H9 (cell line): ENCODE measurements around the gene AP4M1. TPM values are rescaled to one million over a fixed set of nuclear protein-coding genes. Genes with fewer than 3 reads are reported as not detected.
A peak's percentile ranks its signal among the peaks of the same experiment; 100 is the strongest.

Source experiments
- DNase-seq: peaks from one replicate; pipeline ENCODE4 v3.0.0-alpha.2; 2017
- H2AFZ ChIP-seq: one replicate; pipeline ENCODE4 v1.6.1; 2013; ENCODE audit warnings: mild to moderate bottlenecking, low read length, control low read depth, moderate library complexity
- H2AK5ac ChIP-seq: 2 replicates; pipeline ENCODE4 v1.6.1; 2013; ENCODE audit warnings: low read length, control low read depth, mixed read lengths; ENCODE audit not compliant: insufficient read length
- H2BK120ac ChIP-seq: one replicate; pipeline ENCODE4 v1.6.1; 2013; ENCODE audit warnings: low read depth, mild to moderate bottlenecking, low read length, control low read depth, inconsistent platforms; ENCODE audit not compliant: poor library complexity, severe bottlenecking
- H2BK12ac ChIP-seq: 2 replicates; pipeline ENCODE4 v1.6.1; 2013; ENCODE audit warnings: low read length, control low read depth, mixed read lengths, low read depth; ENCODE audit not compliant: insufficient read length
- H2BK15ac ChIP-seq: 2 replicates; pipeline ENCODE4 v1.6.1; 2013; ENCODE audit warnings: low read depth, low read length, control low read depth
- H2BK20ac ChIP-seq: one replicate; pipeline ENCODE4 v1.6.1; 2013; ENCODE audit warnings: low read depth, mild to moderate bottlenecking, low read length, control low read depth, inconsistent platforms; ENCODE audit not compliant: poor library complexity, severe bottlenecking
- H2BK5ac ChIP-seq: 2 replicates; pipeline ENCODE4 v1.6.1; 2013; ENCODE audit warnings: low read length, control low read depth, mixed read lengths; ENCODE audit not compliant: insufficient read length
- H3K14ac ChIP-seq: 2 replicates; pipeline ENCODE4 v1.6.1; 2013; ENCODE audit warnings: low read length, control low read depth; ENCODE audit not compliant: insufficient read depth
- H3K18ac ChIP-seq: 2 replicates; pipeline ENCODE4 v1.6.1; 2013; ENCODE audit warnings: low read depth, mild to moderate bottlenecking, mixed read lengths, low read length, control low read depth; ENCODE audit not compliant: insufficient read length
- H3K23ac ChIP-seq: 2 replicates; pipeline ENCODE4 v1.6.1; 2013; ENCODE audit warnings: low read length, control low read depth, mixed read lengths, low read depth; ENCODE audit not compliant: insufficient read length
- H3K23me2 ChIP-seq: 2 replicates; pipeline ENCODE4 v1.6.1; 2013; ENCODE audit warnings: low read depth, mild to moderate bottlenecking, mixed read lengths, low read length, control low read depth; ENCODE audit not compliant: insufficient read length, poor library complexity, severe bottlenecking
- H3K27ac ChIP-seq: 2 replicates; pipeline ENCODE4 v1.5.1; 2013; ENCODE audit warnings: low read length, control low read depth, mixed read lengths, low read depth; ENCODE audit not compliant: insufficient read length
- H3K27me3 ChIP-seq: 2 replicates; pipeline ENCODE4 v1.6.1; 2013; ENCODE audit warnings: low read length, control low read depth, inconsistent platforms; ENCODE audit not compliant: insufficient read depth
- H3K4ac ChIP-seq: 2 replicates; pipeline ENCODE4 v1.6.1; 2013; ENCODE audit warnings: low read depth, mild to moderate bottlenecking, control low read depth, inconsistent platforms, low read length, moderate library complexity
- H3K4me1 ChIP-seq: 2 replicates; pipeline ENCODE4 v1.6.1; 2013; ENCODE audit warnings: low read length, control low read depth, inconsistent platforms; ENCODE audit not compliant: insufficient read depth
- H3K4me2 ChIP-seq: 2 replicates; pipeline ENCODE4 v1.6.1; 2013; ENCODE audit warnings: low read length, control low read depth, mixed read lengths; ENCODE audit not compliant: insufficient read length, insufficient read depth
- H3K56ac ChIP-seq: 2 replicates; pipeline ENCODE4 v1.6.1; 2013; ENCODE audit warnings: low read depth, mild to moderate bottlenecking, mixed read lengths, low read length, control low read depth; ENCODE audit not compliant: insufficient read length
- H3K79me1 ChIP-seq: 2 replicates; pipeline ENCODE4 v1.6.1; 2013; ENCODE audit warnings: low read depth, mild to moderate bottlenecking, moderate library complexity, low read length, control low read depth, inconsistent platforms; ENCODE audit not compliant: insufficient read depth, poor library complexity, severe bottlenecking
- H3K79me2 ChIP-seq: 2 replicates; pipeline ENCODE4 v1.6.1; 2013; ENCODE audit warnings: low read length, control low read depth, inconsistent platforms; ENCODE audit not compliant: insufficient read depth
- H3K9ac ChIP-seq: 2 replicates; pipeline ENCODE4 v1.6.1; 2013; ENCODE audit warnings: low read length, control low read depth, mixed read lengths; ENCODE audit not compliant: insufficient read length; ENCODE audit errors: extremely low read depth
- H3K9me3 ChIP-seq: one replicate; pipeline ENCODE4 v1.6.1; 2013; ENCODE audit warnings: low read depth, low read length, inconsistent platforms; ENCODE audit not compliant: control insufficient read depth
- H3T11ph ChIP-seq: one replicate; pipeline ENCODE4 v1.6.1; 2013; ENCODE audit warnings: mild to moderate bottlenecking, low read length, control low read depth, inconsistent platforms
- H4K20me1 ChIP-seq: one replicate; pipeline ENCODE4 v1.6.1; 2013; ENCODE audit not compliant: control insufficient read depth, insufficient read length, insufficient read depth
- H4K5ac ChIP-seq: 2 replicates; pipeline ENCODE4 v1.6.1; 2013; ENCODE audit warnings: low read depth, mild to moderate bottlenecking, mixed read lengths, low read length, control low read depth; ENCODE audit not compliant: insufficient read length
- H4K8ac ChIP-seq: replicated peaks from 2 replicates; pipeline ENCODE4 v1.6.1; 2013; ENCODE audit warnings: low read length, control low read depth, mixed read lengths, low read depth; ENCODE audit not compliant: insufficient read length
- H4K91ac ChIP-seq: 2 replicates; pipeline ENCODE4 v1.6.1; 2013; ENCODE audit warnings: low read depth, mild to moderate bottlenecking, moderate library complexity, mixed read lengths, low read length, control low read depth; ENCODE audit not compliant: insufficient read length
- H3K27ac Mint-ChIP-seq, 3 experiments: 2 replicates in 2 of 3; 3 replicates in 1 of 3; pipeline ENCODE4 v1.8.0; 2020 to 2021; ENCODE audit warnings: mixed read lengths in 3 of 3, mild to moderate bottlenecking in 1 of 3, moderate library complexity in 1 of 3
- H3K27me3 Mint-ChIP-seq: 2 replicates; pipeline ENCODE4 v1.8.0; 2021; ENCODE audit warnings: low read depth, mild to moderate bottlenecking, moderate library complexity, mixed read lengths
- H3K36me3 Mint-ChIP-seq, 3 experiments: 2 replicates in 2 of 3; 3 replicates in 1 of 3; pipeline ENCODE4 v1.8.0; 2020 to 2021; ENCODE audit warnings: low read depth in 3 of 3, mixed read lengths in 3 of 3; ENCODE audit not compliant: insufficient read depth in 1 of 3
- H3K4me1 Mint-ChIP-seq, 2 experiments: 2 replicates each; pipeline ENCODE4 v1.8.0; 2020; ENCODE audit warnings: mixed read lengths in 2 of 2
- H3K4me3 Mint-ChIP-seq, 2 experiments: 2 replicates in 1 of 2; 3 replicates in 1 of 2; pipeline ENCODE4 v1.8.0; 2020 to 2021; ENCODE audit warnings: mild to moderate bottlenecking in 2 of 2, mixed read lengths in 2 of 2, moderate library complexity in 1 of 2
- H3K9me3 Mint-ChIP-seq, 2 experiments: 2 replicates in 1 of 2; 3 replicates in 1 of 2; pipeline ENCODE4 v1.8.0; 2020; ENCODE audit warnings: mild to moderate bottlenecking in 2 of 2, mixed read lengths in 2 of 2, moderate library complexity in 1 of 2
- WGBS: extraction: QIAGEN DNeasy Blood & Tissue Kit; methylation state at CpG from one replicate; pipeline ENCODE4 v1.1.7; 2013; ENCODE audit warnings: missing lambda C conversion rate, low lambda C conversion rate, mixed read lengths; ENCODE audit not compliant: insufficient read length; ENCODE audit errors: extremely low coverage; 5-methylcytosine and 5-hydroxymethylcytosine counted together
- total RNA-seq: library from RNA; stranded (reverse); gene quantifications from 2 replicates; pipeline ENCODE4 v1.2.1, GENCODE V29; 2021
- TF ChIP-seq, protein P1 (sequence below): fragments of 200-600 bp; sonication (generic); conservative IDR thresholded peaks from 3 replicates; pipeline ENCODE4 v1.8.0; 2021; ENCODE audit warnings: antibody characterized with exemption, mild to moderate bottlenecking

The AP4M1 gene
- total RNA-seq, 1 experiment from 2014 or later, result 18.8 TPM

DNA sequence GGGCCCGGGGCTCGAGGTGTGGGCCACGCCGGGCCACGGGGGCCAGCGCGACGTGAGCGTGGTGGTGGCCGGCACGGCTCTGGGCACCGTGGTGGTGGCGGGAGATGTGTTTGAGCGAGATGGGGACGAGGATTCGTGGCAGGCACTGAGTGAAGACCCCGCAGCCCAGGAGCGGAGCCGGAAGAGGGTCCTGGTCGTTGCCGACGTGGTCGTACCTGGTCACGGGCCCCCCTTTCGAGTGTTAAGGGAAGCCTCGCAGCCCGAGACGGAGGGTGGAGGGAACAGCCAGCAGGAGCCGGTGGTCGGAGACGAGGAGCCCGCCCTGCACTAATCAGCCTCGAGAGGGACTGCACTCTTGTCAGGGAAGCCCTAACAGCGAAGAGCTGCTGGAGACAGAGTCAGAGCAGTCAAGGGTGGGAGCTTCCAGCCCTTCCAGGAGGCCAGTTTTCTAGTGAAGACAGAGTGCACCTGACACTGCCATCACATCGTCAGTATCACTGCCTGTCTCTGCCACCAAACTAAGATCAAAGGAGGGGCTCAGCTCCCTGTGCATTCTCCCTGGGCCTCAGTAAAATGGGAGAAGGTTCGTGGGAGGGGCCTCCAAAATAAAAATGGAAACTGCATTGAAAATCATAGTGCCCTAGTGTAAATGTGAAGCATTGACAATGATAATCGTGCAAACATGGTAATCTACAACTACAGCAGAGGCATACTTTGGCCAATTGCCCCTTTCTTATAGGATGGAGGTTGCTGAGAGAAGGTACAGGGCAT, 26.6 kb downstream of the AP4M1 start:
- H3K4me1 ChIP-seq, result peaks cover 3% of the 10 kb centered on the region; the same call in 1 of the 2 replicates
- no peak overlapping the region for H3K56ac ChIP-seq
- H3T11ph ChIP-seq, result no peak overlapping the region
- peak; percentile 51 for DNase-seq
- H3K79me2 ChIP-seq, result no peaks in the 10 kb centered on the region
- H3K9me3 ChIP-seq, result no peaks in the 10 kb centered on the region
- Mint-ChIP-seq H3K36me3 (peaks cover 2 to 9% (median 6%) of the 10 kb centered on the region in 3 experiments; a peak in 3 of 7 replicates), H3K4me1 (peaks cover 10 to 15% of the 10 kb centered on the region in 2 experiments), H3K27ac (no peak overlapping the region), H3K27me3 (peaks cover 31% of the 10 kb centered on the region), H3K4me3 (peak overlapping the region; percentile 98 to 99), H3K9me3 (no peaks in the 10 kb centered on the region)
- peaks cover 15% of the 10 kb centered on the region for H3K23me2 ChIP-seq
- H3K23ac ChIP-seq, result no peak overlapping the region
- H2BK20ac ChIP-seq, result no peak overlapping the region
- no peak overlapping the region for H2BK12ac ChIP-seq
- H4K8ac ChIP-seq, result no peak overlapping the region
- H4K91ac ChIP-seq, result no peak overlapping the region
- no peaks in the 10 kb centered on the region for H3K79me1 ChIP-seq
- peak overlapping the region; percentile 92 for H3K4me2 ChIP-seq
- H3K27me3 ChIP-seq, result no peaks in the 10 kb centered on the region; the same call in 1 of the 2 replicates
- no peak overlapping the region for H3K14ac ChIP-seq
- H4K20me1 ChIP-seq, result no peaks in the 10 kb centered on the region
- H3K4ac ChIP-seq, result no peak overlapping the region
- H2BK120ac ChIP-seq, result no peak overlapping the region
- H2AFZ ChIP-seq, result no peak overlapping the region
- no peak overlapping the region for H3K18ac ChIP-seq
- no peak overlapping the region for H4K5ac ChIP-seq
- H2BK15ac ChIP-seq, result no peak overlapping the region
- H2BK5ac ChIP-seq, result no peak overlapping the region
- H3K9ac ChIP-seq, result peak overlapping the region; percentile 46
- H3K27ac ChIP-seq, result no peak overlapping the region
- H2AK5ac ChIP-seq, result no peak overlapping the region
- TF ChIP-seq, protein P1, sequence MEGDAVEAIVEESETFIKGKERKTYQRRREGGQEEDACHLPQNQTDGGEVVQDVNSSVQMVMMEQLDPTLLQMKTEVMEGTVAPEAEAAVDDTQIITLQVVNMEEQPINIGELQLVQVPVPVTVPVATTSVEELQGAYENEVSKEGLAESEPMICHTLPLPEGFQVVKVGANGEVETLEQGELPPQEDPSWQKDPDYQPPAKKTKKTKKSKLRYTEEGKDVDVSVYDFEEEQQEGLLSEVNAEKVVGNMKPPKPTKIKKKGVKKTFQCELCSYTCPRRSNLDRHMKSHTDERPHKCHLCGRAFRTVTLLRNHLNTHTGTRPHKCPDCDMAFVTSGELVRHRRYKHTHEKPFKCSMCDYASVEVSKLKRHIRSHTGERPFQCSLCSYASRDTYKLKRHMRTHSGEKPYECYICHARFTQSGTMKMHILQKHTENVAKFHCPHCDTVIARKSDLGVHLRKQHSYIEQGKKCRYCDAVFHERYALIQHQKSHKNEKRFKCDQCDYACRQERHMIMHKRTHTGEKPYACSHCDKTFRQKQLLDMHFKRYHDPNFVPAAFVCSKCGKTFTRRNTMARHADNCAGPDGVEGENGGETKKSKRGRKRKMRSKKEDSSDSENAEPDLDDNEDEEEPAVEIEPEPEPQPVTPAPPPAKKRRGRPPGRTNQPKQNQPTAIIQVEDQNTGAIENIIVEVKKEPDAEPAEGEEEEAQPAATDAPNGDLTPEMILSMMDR, result no peak
- no CpG with 5 or more reads among the region's 37 CpGs for WGBS
